Psoas muscle (tissue), 8 donors: ENCODE data around the gene GLB1L3. TPM values are rescaled to one million over a fixed set of nuclear protein-coding genes. Genes with fewer than 3 reads are reported as not detected.
A peak's percentile ranks its signal among the peaks of the same experiment; 100 is the strongest.

Source experiments
- ATAC-seq, 4 donors: fragments of 200-7000 bp; cut with Tn5 transposase; one replicate each; pipeline ENCODE4 v1.9.1; 2020; ENCODE audit warnings: moderate library complexity in 3 of 4, mild to moderate bottlenecking in 2 of 4
- DNase-seq, 2 donors: peaks; one replicate each; pipeline ENCODE4 v3.0.0-alpha.2; 2020
- H3K27ac ChIP-seq: fragments of 200-600 bp; one replicate; pipeline ENCODE4 v1.8.0; 2022
- H3K27me3 ChIP-seq, 3 donors: fragments of 200-600 bp in 1 of 3; one replicate each; pipeline versions ENCODE4 v1.6.1 to v1.8.0; 2013 to 2022; ENCODE audit warnings: low read length in 2 of 3, mild to moderate bottlenecking in 2 of 3, moderate library complexity in 1 of 3; ENCODE audit not compliant: insufficient read depth in 3 of 3
- H3K36me3 ChIP-seq, 2 donors: fragments of 200-600 bp in 1 of 2; one replicate each; pipeline versions ENCODE4 v1.6.1 to v1.8.0; 2013 to 2022; ENCODE audit warnings: low read depth in 1 of 2, mild to moderate bottlenecking in 1 of 2, moderate library complexity in 1 of 2; ENCODE audit not compliant: insufficient read depth in 1 of 2
- H3K4me1 ChIP-seq: fragments of 200-600 bp; one replicate; pipeline ENCODE4 v1.8.0; 2022
- H3K4me3 ChIP-seq: fragments of 200-600 bp; one replicate; pipeline ENCODE4 v1.8.0; 2022; ENCODE audit warnings: mild to moderate bottlenecking
- H3K9me3 ChIP-seq: fragments of 200-600 bp; one replicate; pipeline ENCODE4 v1.8.0; 2022
- WGBS, 3 donors: extraction: QIAGEN DNeasy Blood & Tissue Kit; methylation state at CpG; one replicate each; pipeline versions ENCODE4 v1.1.6 to v1.1.7; 2013; 5-methylcytosine and 5-hydroxymethylcytosine counted together
- intact Hi-C, 2 donors: fragments of 100-400 bp; cut with DNase I; formaldehyde crosslinking; loops; one replicate each; pipeline versions ENCODE4 v1.11.0 to v1.14.2; 2022
- polyA plus RNA-seq, 3 donors: library from polyadenylated mRNA; stranded (reverse); fragments of 200-250 nt; gene quantifications; one replicate each; pipeline ENCODE4 v1.2.3, GENCODE V29; 2013
- total RNA-seq, 4 donors: library from RNA; stranded (reverse); fragmentation: NEBNext Ultra II Directional in 2 of 4; extraction: Animal tissue kit (Norgen Biotek cat#: 25700) in 2 of 4; gene quantifications; one replicate each; pipeline versions ENCODE4 v1.2.1 to v1.2.4, GENCODE V29; 2021 to 2023
- TF ChIP-seq, protein P1 (sequence below): fragments of 200-600 bp; IDR thresholded peaks from one replicate; pipeline ENCODE4 v1.8.0; 2022; ENCODE audit warnings: antibody characterized with exemption
- donor health status: healthy with polysubstance abuse.
- donor health status: DM: no; HTN: no; CAD: no; lungs with moderate emphysema.
- donor health status: Bipolar disorder and iron deficiency.
- donor health status: healthy.
- donor health status: DM: yes; HTN: yes; CAD: no.
- donor health status: DM: no; HTN: no; CAD: no.
- donor health status: DM: no; HTN: no; CAD: no.
- donor health status: DM: yes; HTN: yes; CAD: no.

The GLB1L3 gene
- total and polyA plus RNA-seq, 7 donors: not detected

DNA sequence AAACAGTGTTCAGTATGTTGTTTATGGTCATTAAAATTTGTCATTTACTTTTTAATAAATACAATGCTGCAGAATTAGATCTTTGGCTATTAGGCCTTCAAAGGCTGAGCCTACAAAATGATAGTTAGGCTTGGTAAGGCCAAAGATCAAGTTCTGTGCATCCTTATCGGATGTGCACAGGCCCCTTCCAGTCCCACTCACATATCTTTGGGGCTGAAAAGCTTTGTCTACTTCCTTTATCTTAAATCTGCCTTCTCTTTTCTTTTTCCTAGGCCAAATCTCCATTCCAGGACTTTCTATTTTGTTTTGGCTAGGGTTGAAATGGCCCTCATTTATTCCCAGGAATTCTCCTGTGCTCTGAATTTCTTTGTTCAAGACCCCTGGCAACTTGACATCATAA is 52.3 kb downstream of the GLB1L3 start:
- DNase-seq (no peak), ATAC-seq (no peak)
- TF ChIP-seq, protein P1, sequence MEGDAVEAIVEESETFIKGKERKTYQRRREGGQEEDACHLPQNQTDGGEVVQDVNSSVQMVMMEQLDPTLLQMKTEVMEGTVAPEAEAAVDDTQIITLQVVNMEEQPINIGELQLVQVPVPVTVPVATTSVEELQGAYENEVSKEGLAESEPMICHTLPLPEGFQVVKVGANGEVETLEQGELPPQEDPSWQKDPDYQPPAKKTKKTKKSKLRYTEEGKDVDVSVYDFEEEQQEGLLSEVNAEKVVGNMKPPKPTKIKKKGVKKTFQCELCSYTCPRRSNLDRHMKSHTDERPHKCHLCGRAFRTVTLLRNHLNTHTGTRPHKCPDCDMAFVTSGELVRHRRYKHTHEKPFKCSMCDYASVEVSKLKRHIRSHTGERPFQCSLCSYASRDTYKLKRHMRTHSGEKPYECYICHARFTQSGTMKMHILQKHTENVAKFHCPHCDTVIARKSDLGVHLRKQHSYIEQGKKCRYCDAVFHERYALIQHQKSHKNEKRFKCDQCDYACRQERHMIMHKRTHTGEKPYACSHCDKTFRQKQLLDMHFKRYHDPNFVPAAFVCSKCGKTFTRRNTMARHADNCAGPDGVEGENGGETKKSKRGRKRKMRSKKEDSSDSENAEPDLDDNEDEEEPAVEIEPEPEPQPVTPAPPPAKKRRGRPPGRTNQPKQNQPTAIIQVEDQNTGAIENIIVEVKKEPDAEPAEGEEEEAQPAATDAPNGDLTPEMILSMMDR: no peak
- no peak overlapping the region for H3K27ac ChIP-seq
- H3K9me3 ChIP-seq: no peaks in the 10 kb centered on the region
- intact Hi-C loops: no loop called here
- H3K4me3 ChIP-seq: no peak overlapping the region
- H3K36me3 ChIP-seq: no peaks in the 10 kb centered on the region
- peaks cover 9% of the 10 kb centered on the region for H3K4me1 ChIP-seq
- H3K27me3 ChIP-seq: peaks cover 0 to 8% (median 0%) of the 10 kb centered on the region in 3 donors
- WGBS, 3 donors: 96 to 100% (median 97%) methylated on average over 1 of the region's 1 CpG

DNA sequence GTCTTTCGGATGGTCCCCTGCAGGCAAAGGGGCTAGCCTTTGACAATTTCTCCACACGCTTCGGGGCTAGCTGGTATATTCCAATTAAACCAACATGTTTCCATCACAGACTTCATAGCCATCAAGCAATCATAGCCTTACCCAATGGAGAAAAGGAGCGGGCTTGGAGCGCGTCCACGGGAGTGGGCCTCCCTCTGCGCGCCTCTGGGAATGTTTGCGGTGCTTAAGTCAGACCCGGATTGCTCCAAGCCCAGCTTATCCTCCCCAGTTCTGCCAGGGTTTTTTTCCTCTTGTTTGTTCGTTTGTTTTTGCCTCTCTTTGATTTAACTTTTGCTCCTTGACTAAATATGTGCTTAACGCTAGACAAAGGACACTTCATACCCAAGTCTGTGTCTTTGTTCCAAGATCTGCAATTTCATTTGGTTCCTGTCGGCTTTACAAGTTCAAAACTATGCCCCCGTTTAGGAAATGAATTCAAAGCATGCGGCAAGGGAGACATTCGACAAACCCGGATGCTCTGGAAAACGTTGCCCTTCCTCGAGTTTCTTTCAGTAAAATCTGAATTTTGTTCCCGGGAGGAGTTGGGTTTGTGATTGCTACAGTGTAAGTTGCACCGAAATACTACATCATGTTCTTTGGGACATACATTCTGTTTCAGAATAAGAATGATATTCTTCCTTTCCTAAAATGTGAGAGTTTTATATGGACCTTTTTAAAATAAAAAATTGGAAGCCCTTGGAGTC is 54.6 kb downstream of the GLB1L3 start:
- peaks cover 0 to 8% (median 0%) of the 10 kb centered on the region in 3 donors for H3K27me3 ChIP-seq
- H3K27ac ChIP-seq: no peak overlapping the region
- 24 to 28% (median 26%) methylated on average over 22 of the region's 22 CpGs for WGBS, 3 donors
- H3K4me1 ChIP-seq: peaks cover 9% of the 10 kb centered on the region
- peak overlapping the region; percentile 78 for H3K4me3 ChIP-seq
- ATAC-seq: no peak
- H3K36me3 ChIP-seq: no peaks in the 10 kb centered on the region
- DNase-seq: no peak
- H3K9me3 ChIP-seq: no peaks in the 10 kb centered on the region
- TF ChIP-seq, protein P1: no peak
- intact Hi-C loops: no loop called here

DNA sequence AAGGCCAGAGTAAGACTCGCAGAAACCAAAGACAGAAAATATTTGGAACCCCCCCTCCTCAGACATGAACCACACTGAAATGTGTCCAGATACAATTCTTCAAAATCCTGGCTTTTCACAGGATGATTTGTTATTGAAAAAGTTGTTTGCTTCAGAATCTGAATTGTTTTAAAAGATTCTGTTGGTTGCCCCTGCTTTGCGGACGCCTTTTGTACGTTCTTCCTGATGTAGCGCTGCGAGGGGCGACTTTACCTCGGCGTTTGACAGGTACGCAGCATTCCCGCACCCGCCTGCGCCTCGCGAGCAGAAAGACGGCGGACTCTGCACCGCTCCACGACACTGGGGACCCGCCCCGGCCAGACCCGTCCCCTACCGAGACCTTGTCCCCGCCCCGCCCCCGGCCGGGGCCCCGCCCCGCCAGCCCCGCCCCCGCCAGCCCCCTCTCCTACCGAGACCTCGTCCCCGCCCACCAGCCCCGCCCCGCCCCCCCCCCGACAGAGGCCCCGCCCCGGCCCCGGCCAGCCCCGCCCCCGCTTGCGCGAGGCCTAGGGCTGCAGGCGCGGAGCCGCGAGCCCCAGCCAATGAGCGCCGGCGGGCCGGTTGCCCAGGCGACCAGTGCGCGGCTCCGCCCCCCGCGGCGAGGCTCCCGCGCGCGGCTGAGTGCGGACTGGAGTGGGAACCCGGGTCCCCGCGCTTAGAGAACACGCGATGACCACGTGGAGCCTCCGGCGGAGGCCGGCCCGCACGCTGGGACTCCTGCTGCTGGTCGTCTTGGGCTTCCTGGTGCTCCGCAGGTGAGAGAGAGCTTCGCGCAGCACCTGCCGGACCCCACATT is 55.4 kb downstream of the GLB1L3 start, which contains the start of gene GLB1L2:
GLB1L2 (plus strand) TSS at position 635 of the 835 bp plus-strand sequence; CDS start at position 709, 74 bp downstream.
- peaks cover 9% of the 10 kb centered on the region for H3K4me1 ChIP-seq
- H3K4me3 ChIP-seq: peak within 1 kb of the TSS; percentile 78
- DNase-seq: peak; percentile 73 to 86
- H3K27ac ChIP-seq: no peak within 1 kb of the TSS
- TF ChIP-seq, protein P1: no peak
- H3K36me3 ChIP-seq: no peaks in the 10 kb centered on the region
- H3K27me3 ChIP-seq: peaks cover 0 to 8% (median 0%) of the 10 kb centered on the region in 3 donors
- ATAC-seq: peak; percentile 94 to 98 (median 96)
- intact Hi-C loops: no loop called here
- 1 to 2% (median 1%) methylated on average over 31 to 80 of the region's 80 CpGs for WGBS, 3 donors
- H3K9me3 ChIP-seq: no peaks in the 10 kb centered on the region

DNA sequence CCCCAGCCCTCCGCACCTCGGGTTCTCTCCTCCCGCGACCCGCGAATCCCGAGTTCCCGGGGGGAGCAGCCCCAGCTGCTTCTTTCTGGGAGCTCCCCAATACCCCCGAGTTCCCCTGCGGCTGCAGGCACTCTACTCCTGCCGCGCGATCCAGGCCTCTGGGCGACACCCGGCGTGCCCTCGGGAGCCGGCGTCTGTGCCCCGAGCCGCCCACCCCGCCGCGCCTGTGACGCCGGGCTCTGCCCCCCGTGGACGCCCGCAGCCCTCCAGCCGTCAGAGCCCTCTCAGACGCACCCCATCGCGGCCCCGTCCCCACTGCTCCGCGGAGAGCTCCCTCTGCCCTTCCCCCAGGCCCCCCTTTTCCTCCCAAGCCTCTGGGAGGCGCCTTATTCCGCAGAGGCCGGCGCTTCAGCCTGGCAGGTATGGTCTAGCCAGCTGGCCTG is 56.0 kb downstream of the GLB1L3 start:
- H3K9me3 ChIP-seq: no peaks in the 10 kb centered on the region
- 2 to 4% (median 2%) methylated on average over 25 to 40 of the region's 40 CpGs for WGBS, 3 donors
- peak; percentile 30 to 55 (median 45) for ATAC-seq

More for the DNA sequence above, 56.0 kb downstream of the GLB1L3 start:
- DNase-seq: no peak
- H3K27ac ChIP-seq: no peak overlapping the region
- peak overlapping the region; percentile 78 for H3K4me3 ChIP-seq
- peaks cover 9% of the 10 kb centered on the region for H3K4me1 ChIP-seq
- H3K36me3 ChIP-seq: no peaks in the 10 kb centered on the region
- intact Hi-C loops: no loop called here
- peaks cover 0 to 8% (median 0%) of the 10 kb centered on the region in 3 donors for H3K27me3 ChIP-seq
- TF ChIP-seq, protein P1: no peak
